Erythroblast (primary cell): Measurements from ENCODE around the gene MARCHF9.
"Not testable (repeated sequence)": the region's sequence is repeated elsewhere in the genome, so short reads cannot be mapped to it uniquely, and the experiment has no call there.

Experiments
- DNase-seq, 2 experiments: peaks; one replicate each; lab custom pipeline; 2025; lab: John Stamatoyannopoulos, UW
- GATA1 ChIP-seq: IDR thresholded peaks from 2 replicates; pipeline ENCODE4 v1.6.1; 2011; ENCODE audit warnings: low read depth, mild to moderate bottlenecking, control low read depth, low read length, moderate library complexity
- POLR2A ChIP-seq: IDR thresholded peaks from 2 replicates; pipeline ENCODE4 v1.6.1; 2011; ENCODE audit warnings: mild to moderate bottlenecking, low read length

The MARCHF9 gene

DNA sequence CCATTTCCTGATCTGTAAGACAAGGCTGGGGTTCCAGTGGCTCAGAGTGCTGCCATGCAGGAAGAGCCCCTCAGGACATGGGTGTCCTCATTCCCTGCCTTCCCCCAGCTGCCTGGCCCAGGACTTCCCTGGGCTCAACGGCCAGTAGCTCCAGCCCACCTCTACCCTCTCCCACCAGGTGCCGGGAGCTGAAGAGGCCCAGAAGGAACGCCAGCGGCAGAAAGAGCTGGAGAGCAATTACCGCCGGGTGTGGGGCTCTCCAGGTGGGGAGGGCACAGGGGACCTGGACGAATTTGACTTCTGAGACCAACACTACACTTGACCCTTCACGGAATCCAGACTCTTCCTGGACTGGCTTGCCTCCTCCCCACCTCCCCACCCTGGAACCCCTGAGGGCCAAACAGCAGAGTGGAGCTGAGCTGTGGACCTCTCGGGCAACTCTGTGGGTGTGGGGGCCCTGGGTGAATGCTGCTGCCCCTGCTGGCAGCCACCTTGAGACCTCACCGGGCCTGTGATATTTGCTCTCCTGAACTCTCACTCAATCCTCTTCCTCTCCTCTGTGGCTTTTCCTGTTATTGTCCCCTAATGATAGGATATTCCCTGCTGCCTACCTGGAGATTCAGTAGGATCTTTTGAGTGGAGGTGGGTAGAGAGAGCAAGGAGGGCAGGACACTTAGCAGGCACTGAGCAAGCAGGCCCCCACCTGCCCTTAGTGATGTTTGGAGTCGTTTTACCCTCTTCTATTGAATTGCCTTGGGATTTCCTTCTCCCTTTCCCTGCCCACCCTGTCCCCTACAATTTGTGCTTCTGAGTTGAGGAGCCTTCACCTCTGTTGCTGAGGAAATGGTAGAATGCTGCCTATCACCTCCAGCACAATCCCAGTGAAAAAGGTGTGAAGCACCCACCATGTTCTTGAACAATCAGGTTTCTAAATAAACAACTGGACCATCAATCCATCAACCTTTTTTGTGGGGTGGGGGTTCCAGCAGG, 34.0 kb upstream of the MARCHF9 start:
- DNase-seq: no peak
- TF ChIP-seq GATA1: no peak
- TF ChIP-seq POLR2A: no peak

DNA sequence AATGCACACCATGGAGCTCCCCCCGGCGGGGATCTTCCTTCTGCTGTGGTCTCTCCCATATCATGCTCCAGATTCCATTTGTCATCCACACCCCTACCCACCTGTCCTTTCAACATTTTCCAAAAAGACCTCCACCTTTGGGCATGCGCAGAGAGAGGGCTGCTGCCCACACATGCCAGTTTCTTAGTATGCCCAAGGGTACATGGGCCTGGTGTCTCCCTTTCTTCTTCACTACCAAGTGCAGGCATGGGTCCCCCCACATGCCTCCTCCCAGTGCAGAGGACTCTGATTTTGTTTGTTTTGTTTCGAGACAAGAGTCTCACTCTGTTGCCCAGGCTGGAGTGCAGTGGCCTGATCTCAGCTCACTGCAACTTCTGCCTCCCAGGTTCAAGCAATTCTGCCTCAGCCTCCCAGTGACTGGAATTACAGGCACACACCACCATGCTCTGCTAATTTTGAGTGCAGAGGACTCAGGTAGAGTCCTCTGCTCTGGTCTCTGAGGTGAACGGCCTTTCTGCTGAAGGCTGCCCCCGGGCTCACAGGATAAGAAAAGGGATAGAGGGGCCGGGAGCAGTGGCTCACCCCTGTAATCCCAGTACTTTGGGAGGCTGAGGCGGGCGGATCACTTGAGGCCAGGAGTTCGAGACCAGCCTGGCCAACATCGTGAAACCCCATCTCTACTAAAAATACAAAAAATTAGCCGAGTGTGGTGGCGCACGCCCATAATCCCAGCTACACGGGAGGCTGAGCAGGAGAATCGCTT, 32.9 kb upstream of the MARCHF9 start:
- not testable (repeated sequence) for DNase-seq

DNA sequence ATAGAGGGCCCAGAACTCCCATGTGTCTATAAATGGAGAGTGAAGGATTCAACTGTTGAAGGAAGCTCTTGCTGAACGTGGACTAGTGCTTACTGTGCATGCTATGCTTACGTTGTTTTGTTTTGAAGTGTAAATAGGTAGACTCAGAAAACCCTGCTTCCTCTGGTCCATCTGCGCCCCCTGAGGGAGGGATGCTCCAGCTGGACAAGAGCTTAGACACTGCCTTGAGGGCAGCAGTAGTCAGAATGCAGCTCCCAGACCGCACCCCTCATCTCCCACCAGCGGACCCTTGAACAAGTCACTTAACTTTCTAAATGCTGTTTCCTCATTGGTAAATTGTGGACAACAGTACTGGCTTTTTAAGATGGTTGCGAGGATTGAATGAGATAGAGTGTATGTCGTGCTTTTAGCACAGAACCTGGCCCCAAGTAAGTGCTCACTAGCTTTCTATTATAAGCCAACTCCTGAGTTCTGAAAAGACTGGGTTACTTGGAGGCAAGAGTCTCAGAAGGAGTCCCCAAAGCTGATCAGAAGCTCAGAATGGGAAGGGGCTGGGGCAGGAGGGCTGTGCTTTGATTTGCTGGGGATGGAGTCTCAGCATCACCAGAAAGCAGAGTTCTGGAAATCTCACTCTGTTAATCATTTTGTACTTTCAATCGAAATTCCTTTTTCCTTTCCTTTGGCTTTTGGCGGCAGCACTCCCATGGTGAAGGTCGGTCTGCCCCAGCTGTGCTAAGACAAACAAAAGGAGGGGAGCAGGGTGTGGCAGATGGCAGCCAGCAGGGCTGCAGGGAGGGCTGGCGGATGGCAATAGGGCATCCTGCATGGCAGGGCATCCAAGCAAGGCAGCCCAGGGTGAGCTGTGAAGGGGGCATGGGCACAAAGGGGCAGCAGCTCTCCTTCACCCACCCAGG, 31.9 kb upstream of the MARCHF9 start:
- TF ChIP-seq POLR2A: no peak
- TF ChIP-seq GATA1: no peak
- DNase-seq: no peak

DNA sequence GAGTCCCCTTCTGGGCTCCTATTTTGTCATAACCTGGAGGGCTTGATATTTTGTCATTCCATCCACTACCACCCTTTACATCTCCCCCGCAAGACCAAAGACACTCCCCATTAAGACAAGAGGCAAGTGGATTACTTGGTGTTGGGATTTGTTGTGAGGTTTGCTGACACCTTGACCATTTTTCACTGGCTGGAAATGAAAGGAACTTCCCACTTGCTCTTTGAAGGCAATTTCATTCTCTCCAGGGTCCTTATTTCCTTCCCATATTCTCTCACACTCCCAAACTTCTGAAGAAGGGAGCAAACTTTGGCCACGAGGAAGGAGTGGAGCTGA, 31.3 kb upstream of the MARCHF9 start:
- TF ChIP-seq POLR2A (no peak), GATA1 (no peak)
- DNase-seq: no peak

DNA sequence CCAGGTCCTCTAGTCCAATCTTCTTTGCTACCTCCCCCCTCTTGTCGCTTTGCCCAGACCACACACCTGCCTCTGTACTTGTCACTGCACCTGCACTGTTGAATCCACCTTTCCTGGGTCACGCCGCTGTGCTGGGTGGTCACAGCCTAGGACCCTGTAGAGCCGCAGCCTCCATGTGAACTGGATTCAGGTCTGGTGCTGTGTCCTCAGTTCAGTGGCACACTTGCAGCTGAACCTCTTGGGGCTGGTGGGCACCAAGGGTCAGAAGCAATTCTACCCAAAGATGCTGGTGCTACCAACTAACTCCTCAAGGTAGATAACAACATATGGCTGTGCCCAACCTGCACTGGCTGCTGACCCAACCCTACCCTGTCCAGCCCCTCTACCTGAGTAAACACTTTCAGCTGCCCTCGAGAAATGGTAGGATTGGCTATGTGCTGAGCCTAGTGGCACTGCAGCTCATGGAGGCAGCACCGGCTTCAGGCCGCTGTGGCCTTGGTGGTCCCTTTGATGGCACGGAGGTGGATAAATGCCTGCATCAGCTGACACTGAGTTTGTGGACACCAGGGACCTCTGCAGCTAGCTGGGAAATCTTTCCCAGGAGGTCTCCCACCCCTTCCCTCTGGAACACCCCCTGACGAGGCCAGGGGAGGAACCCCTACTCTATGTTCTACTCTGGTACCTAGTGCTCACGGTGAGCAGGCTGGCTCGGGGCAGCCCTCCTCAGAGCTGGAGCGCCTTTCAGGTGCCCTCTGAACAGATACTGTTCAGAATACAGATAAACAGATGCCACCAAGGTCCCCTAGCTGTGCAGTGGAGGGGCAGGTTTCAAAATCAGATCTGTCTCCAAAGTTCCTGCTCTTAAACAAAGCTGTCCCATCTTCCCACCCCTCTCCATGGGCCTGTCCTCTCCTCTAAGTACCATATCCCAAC, 30.6 kb upstream of the MARCHF9 start:
- DNase-seq: no peak
- TF ChIP-seq POLR2A: no peak
- TF ChIP-seq GATA1: no peak

DNA sequence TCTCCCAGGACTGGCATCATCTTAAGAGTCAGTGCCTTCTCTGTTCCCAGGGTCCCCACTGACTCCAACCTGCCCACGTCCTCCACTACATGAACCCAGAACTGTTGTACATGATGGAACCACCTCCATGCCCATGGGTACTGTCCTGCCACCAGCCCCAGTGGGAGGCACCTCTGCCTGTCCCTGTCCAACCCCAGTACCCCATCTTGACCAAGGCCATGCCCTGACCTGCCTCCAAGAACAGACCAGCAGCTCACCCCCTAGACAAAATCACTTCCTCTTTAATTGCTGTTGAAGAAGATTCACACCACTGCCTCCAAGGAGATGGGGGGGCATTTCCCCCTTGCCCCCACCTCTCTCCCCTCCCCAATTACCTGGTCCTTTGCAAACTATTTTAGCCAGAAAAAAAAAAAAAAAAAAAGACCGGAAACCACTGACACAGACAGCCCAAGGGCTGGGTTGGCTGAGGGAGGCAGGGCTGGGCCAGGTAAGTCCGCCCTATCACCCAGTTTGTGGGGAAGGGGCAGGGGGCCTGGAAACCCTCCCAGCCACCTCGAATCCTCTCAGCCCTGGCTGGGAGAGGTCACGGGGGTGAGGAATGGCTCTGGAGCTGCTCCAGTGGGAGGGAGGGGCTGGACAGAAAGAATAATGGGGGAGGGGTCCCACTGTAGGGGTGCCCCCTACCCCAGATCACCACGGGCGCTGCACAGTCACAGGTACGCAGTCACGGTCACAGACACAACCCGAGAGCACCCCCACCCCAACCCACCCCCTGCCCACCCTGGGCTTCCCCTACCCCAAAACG, 29.8 kb upstream of the MARCHF9 start:
- TF ChIP-seq GATA1: no peak
- TF ChIP-seq POLR2A: no peak
- no peak for DNase-seq

DNA sequence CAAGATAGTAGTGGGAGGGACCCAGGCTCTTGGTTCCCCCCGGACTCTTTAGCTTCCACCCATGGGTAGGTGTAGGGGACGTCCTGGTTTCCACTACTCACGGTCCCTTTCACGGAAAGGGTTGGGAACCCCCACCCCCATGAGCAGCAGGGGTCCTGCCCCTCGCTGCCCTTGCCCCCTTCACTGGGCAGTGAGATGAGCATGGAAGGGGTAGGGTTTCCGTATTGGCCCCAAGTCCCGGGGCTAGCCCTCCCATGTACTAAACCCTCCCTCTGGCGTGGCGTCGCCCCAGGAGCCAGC, 29.1 kb upstream of the MARCHF9 start:
- DNase-seq: no peak
- no peak for TF ChIP-seq GATA1
- TF ChIP-seq POLR2A: no peak

DNA sequence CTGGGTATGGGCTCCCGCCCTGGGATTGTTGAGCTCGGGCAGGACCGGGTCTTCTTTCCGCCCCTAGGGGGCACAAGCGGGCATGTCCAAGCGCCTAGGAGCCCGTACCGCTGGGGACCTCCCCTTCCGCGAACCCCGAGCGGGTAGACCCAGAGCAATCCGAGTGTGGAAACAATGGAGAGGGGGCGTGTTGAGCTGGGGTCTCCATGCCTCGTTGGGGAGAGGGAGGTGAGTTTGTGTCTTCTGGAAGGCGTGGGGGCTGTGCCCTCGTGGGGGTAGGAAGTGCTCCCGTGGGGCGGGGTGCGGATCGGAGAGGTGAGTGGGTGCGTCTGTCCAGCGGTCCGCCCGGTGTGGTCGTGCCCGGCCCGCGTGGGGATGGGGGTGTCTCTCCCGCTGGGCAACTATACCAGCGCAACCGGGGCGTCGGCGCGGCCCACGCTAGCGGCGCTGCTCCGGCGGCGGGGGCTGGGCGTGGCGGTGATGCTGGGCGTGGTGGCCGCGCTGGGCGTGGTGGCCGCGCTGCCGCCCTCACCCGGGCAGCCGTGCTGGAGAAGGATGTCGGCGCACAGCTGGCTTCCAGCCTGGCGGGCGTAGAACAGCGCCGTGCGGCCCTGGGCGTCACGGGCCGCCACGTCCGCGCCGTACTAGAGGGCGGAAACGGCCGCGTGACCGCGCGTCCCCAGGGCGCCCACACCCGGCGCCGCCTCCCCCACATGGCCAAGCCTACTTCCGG, 28.6 kb upstream of the MARCHF9 start:
- TF ChIP-seq GATA1: no peak
- peak; percentile 69 to 76 for DNase-seq

DNA sequence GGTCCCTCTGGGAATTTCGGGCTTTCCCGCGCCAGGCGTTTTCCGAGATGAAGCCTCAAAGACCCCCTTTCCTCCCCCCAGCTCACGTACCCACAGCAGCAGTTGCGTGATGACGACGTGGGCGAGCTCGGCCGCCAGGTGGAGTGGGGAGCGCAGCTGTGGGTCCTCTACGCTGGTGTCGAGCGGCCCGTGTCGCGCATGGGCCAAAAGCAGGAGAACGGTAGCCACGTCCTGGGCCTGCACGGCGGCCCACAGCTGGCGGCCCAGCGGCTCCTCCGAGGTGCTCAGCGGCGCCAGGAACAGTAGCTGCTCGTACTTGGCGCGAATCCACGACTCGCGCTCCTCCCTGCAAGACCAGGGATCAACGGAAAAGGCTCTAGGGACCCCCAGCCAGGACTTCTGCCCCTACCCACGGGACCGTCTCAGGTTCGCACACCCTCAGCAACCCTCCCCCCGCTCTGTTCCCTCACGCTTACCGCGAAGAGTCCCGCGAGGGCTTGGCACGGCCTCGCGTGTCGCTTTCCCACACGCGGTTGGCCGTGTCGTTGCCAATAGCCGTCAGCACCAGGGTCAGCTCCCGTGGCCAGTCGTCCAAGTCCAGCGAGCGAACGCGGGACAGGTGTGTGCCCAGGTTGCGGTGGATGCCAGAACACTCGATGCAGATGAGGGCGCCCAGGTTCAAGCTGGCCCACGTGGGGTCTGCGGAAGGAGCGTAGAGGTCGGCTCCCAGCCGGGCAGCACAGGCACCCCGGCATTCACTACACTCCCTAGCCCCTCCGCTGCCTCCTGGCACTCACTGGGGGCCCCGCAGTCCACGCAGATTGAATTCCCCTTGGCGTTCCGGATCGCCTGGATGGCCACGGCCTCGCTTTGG, 27.8 kb upstream of the MARCHF9 start:
- DNase-seq: no peak
- TF ChIP-seq GATA1: no peak
- TF ChIP-seq POLR2A: no peak

DNA sequence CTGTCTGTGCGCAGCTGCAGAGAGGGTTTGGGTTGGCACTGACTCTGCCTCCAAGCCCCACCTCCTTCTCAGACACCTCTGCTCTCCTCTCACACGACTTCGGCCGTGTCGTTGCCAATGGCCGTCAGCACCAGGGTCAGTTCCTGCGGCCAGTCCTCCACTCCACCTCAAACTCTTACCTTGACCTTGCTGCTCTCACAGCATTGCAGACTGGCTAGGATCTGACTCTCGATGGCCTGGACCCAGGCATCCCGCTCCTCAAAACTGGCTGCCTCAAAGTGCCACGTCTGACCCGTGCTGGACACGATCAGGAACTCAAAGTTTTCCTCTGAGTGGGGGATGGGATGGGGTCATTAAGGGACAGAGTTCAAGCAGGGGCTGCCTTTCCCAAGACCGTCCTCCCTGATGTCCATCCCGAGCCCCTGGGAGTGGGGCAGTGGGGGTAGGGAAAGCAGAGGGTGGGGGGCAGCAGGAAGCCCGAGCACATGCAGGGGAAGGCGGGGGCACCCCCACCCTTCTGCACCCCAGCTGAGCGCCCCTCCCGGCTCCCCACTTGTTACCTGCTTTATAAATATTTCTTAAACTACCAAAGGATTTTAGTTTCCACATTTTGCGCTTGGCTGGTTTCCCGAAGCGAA, 27.0 kb upstream of the MARCHF9 start:
- no peak for TF ChIP-seq POLR2A
- no peak for TF ChIP-seq GATA1
- no peak for DNase-seq

DNA sequence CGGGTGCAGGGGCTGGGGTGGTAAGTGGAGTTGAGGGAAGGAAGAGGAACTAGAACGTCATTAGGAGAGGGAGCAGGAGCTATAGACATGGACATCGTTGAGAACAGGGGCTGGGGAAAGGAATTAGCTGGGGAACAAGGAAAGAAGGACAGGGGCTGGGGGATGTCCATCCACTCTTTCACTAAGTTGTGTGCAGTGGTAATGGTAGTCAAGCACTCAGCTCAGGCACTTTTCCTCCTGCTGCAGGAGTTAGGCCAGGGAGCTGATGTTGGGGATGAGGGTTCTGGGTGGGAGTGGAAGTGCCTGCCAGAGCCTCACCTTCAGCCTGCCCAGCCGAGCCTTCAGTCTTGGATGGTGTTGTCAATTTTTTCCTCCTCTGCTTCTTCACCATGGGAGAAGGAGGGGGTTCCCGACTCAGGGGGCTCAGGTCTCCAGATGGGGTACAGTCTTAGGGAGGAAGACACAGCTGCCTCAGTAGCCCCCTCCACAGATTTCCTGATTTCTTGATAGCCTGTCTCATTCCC, 25.5 kb upstream of the MARCHF9 start:
- TF ChIP-seq POLR2A (no peak), GATA1 (no peak)

More for the DNA sequence above, 25.5 kb upstream of the MARCHF9 start:
- DNase-seq: no peak
